Panc1 (cell line): Measurements from ENCODE around the gene CCDC116. TPM values are rescaled to one million over a fixed set of nuclear protein-coding genes. Genes with fewer than 3 reads are reported as not detected.

ENCODE experiments used
- ATAC-seq: fragments of 200-7000 bp; cut with Tn5 transposase; 2 replicates; pipeline ENCODE4 v1.9.1; 2020; ENCODE audit warnings: mild to moderate bottlenecking, moderate library complexity
- BruUV-seq: library from RNA; stranded (reverse); fragments of 400-500 nt; replicated peaks from 2 replicates; lab custom pipeline; 2021; lab: Mats Ljungman, UMichigan
- CTCF ChIA-PET: fragments of 300-600 bp; sonication (Branson Sonifier 250); formaldehyde crosslinking; loops from one replicate; lab custom pipeline; 2022; ENCODE audit warnings: antibody characterized with exemption; lab: Charles Lee
- POLR2A ChIA-PET: fragments of 300-600 bp; sonication (Branson Sonifier 250); formaldehyde crosslinking; loops from one replicate; lab custom pipeline; 2022; ENCODE audit warnings: antibody characterized with exemption; lab: Charles Lee
- DNase-seq: peaks from one replicate; pipeline ENCODE4 v3.0.0-alpha.2; 2010; ENCODE audit warnings: low read depth, low spot score
- H3K27ac ChIP-seq: 2 replicates; pipeline ENCODE4 v1.5.1; 2011; ENCODE audit warnings: mild to moderate bottlenecking, low read length, inconsistent platforms
- H3K27me3 ChIP-seq: fragments of 200-500 bp; sonication (Bioruptor generic); 2 replicates; pipeline ENCODE4 v1.6.0; 2014; ENCODE audit warnings: low read length, inconsistent platforms; ENCODE audit not compliant: control insufficient read depth, insufficient read depth
- H3K36me3 ChIP-seq: fragments of 200-500 bp; sonication (Bioruptor generic); 2 replicates; pipeline ENCODE4 v1.5.1; 2014; ENCODE audit warnings: inconsistent platforms, mild to moderate bottlenecking, low read length, moderate library complexity; ENCODE audit not compliant: control insufficient read depth, insufficient read depth
- H3K4me1 ChIP-seq: 2 replicates; pipeline ENCODE4 v1.5.1; 2011; ENCODE audit warnings: inconsistent platforms, mild to moderate bottlenecking, low read length, moderate library complexity; ENCODE audit not compliant: control insufficient read depth, insufficient read depth
- H3K4me3 ChIP-seq, 2 experiments: 2 replicates each; pipeline ENCODE4 v1.5.1; 2011 to 2012; ENCODE audit warnings: low read depth in 2 of 2, low read length in 2 of 2, mild to moderate bottlenecking in 2 of 2, inconsistent platforms in 1 of 2, moderate library complexity in 1 of 2
- H3K9me3 ChIP-seq: fragments of 200-500 bp; sonication (Bioruptor generic); 2 replicates; pipeline ENCODE4 v1.5.1; 2014; ENCODE audit warnings: low read depth, mild to moderate bottlenecking, inconsistent platforms, low read length, moderate library complexity; ENCODE audit not compliant: control insufficient read depth, insufficient read depth
- CTCF ChIP-seq: fragments of 450-650 bp; IDR thresholded peaks from 2 replicates; pipeline ENCODE4 v1.5.1; 2017; ENCODE audit warnings: mild to moderate bottlenecking
- POLR2AphosphoS5 ChIP-seq: IDR thresholded peaks from 2 replicates; pipeline ENCODE4 v1.6.1; 2012; ENCODE audit warnings: mild to moderate bottlenecking, low read depth, low read length, moderate library complexity
- REST ChIP-seq, 2 experiments: IDR thresholded peaks; 2 replicates each; pipeline ENCODE4 v1.6.1; 2011 to 2012; ENCODE audit warnings: low read depth in 2 of 2, control low read depth in 1 of 2, low read length in 1 of 2, mild to moderate bottlenecking in 1 of 2, moderate library complexity in 1 of 2; ENCODE audit not compliant: insufficient read depth in 1 of 2
- SIN3A ChIP-seq: IDR thresholded peaks from 2 replicates; pipeline ENCODE4 v1.6.1; 2012; ENCODE audit warnings: low read depth, mild to moderate bottlenecking, low read length, moderate library complexity, borderline replicate concordance; ENCODE audit not compliant: insufficient read depth
- TCF7L2 ChIP-seq: IDR thresholded peaks from 2 replicates; pipeline ENCODE4 v1.6.1; 2011; ENCODE audit warnings: mild to moderate bottlenecking, low read depth, low read length, inconsistent platforms
- in situ Hi-C: cut with HindIII; loops from 2 replicates; pipeline ENCODE4 v1.10.0; 2016; ENCODE audit warnings: low sequenced_read_pairs, low pct_unique_long_range_greater_than_20kb
- intact Hi-C: fragments of 100-400 bp; cut with micrococcal nuclease; formaldehyde crosslinking; loops from one replicate; pipeline ENCODE4 v1.10.0; 2022; ENCODE audit not compliant: unreplicated experiment
- total RNA-seq: library from RNA; stranded (reverse); gene quantifications from one replicate; pipeline ENCODE4 v1.2.1, GENCODE V29; 2021; ENCODE audit not compliant: unreplicated experiment

CCDC116 gene
- total RNA-seq, 1 experiment from 2014 or later: not detected

- CTCF ChIA-PET: no interaction called here
- intact Hi-C loops: no loop called here
- POLR2A ChIA-PET: interaction anchor here (0.6 kb wide), 2 partner anchors 55 to 61 kb away, joined by 8 read pairs; no protein-coding TSS in a partner anchor
These were observed 5.7 kb upstream of the CCDC116 start for GRCh38 chr22:21626735-21627469.

More at GRCh38 chr22:21626735-21627469, 5.7 kb upstream of the CCDC116 start:
- TF ChIP-seq REST (IDR thresholded peaks at IDR 0.05; ENCODE audit: insufficient read depth in 1 of 2, low read depth in 2 of 2, low read length in 1 of 2) (no peak), SIN3A (no peak), TCF7L2 (no peak), POLR2AphosphoS5 (no peak; the same call in 1 of the 2 replicates), CTCF (no peak)
- no TSS peak for BruUV-seq
- DNase-seq: no peak
- Histone ChIP-seq H3K36me3 (no peaks in the 10 kb centered on the region; the same call in 1 of the 2 replicates), H3K27ac (no peak overlapping the region), H3K4me1 (peaks cover 39% of the 10 kb centered on the region), H3K27me3 (no peaks in the 10 kb centered on the region), H3K4me3 (no peak overlapping the region), H3K9me3 (no peaks in the 10 kb centered on the region)
- ATAC-seq: no peak
- in situ Hi-C loops: no loop called here
